Body of pancreas (tissue), 4 donors: ENCODE results near the gene THSD7B.

Source experiments
- CTCF ChIP-seq, 7 experiments: fragments of 450-650 bp in 4 of 7; fragments of 200-600 bp in 3 of 7; sonication (generic) in 3 of 7; IDR thresholded peaks; one replicate each; pipeline ENCODE4 v1.5.1; 2016 to 2019; ENCODE audit warnings: antibody characterized with exemption in 7 of 7
- POLR2A ChIP-seq, 3 donors: fragments of 450-650 bp; IDR thresholded peaks; one replicate each; pipeline ENCODE4 v1.6.1; 2016; ENCODE audit warnings: antibody characterized with exemption in 3 of 3, mild to moderate bottlenecking in 2 of 3

DNA sequence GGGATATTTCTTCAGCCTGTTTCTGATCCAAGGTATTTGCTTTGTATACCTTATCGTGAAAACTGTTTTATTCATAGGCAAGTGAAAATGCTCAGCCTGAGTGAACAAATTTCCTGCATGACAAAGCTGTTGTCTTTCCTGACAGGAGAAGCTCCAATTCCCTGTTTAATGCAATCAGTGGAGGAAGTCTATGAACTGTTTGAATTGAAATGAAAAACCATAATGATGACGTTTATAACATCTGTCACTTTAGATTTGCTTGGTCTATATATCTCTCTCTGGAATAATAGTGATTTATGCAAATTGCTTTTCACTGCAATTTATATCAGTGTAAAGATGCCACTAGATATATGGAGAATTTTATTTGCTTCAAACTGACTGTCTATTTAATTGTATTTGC is 959.6 kb downstream of the THSD7B start:
- TF ChIP-seq POLR2A (IDR thresholded peaks at IDR 0.05): no peak
- TF ChIP-seq CTCF (IDR thresholded peaks at IDR 0.05): no peak
